GM18870 (cell line): ENCODE data around the gene HEATR5A.
"Not testable (repeated sequence)": the region's sequence is repeated elsewhere in the genome, so short reads cannot be mapped to it uniquely, and the experiment has no call there.

Experiments used
- ATAC-seq: cut with Tn5 transposase; IDR thresholded peaks from one replicate; pipeline ENCODE4 v1.9.1; 2021; ENCODE audit warnings: moderate library complexity; ENCODE audit not compliant: unreplicated experiment

HEATR5A gene

GRCh38 chr14:31391473-31391872 is 28.9 kb downstream of the HEATR5A start:
- ATAC-seq, result no peak

DNA sequence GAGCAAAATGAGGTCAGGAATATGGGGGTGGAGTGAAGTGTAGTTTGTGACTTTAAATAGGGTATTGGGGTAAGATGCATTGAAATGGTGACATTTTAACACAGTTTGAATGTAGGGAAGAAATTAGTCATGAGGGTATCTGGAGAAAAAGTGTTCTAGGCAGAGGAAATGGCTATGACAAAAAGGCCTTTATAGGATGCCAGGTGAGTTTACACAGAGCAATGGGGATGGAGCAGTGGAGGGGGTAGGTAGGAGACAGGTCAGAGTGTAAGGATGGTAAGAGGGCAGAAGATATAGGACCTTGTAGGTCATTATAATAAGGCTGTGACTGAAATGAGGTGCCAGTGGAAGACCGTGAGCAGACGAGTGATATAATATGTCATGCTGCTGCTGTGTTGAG is 30.4 kb downstream of the HEATR5A start:
- no peak for ATAC-seq

DNA sequence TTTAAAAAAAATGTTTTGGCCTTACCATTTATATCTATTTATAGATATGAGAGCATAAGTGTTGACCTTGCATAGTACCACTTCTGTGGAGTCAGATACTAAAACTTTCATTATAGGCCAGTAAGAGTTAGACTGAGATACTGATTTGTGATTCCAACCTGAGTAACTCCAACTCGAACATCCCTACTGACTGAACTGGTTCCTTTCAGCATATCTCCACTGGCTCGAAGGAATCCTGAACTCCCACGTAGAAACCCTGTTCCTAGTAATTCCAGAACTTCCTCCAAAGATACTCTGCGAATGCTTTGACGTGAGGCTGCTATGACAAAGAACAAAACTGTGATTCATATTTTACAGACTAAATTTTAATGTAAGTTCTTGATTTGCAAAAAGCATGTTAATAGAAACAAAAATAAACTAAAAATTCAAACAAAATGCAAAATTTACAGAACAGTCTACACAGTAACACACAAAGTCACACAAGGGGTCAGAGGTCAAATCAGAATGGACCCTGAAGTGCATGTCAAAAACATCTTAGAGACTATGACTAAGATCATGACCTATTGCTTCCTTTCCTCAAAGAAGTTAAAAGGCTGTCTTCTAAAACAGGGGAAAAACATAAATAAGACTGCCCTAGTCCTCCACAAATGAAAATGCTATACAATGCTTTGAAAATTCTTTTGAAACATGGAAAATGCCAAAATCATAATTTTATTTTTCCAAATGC is 31.5 kb downstream of the HEATR5A start:
- no peak for ATAC-seq

DNA sequence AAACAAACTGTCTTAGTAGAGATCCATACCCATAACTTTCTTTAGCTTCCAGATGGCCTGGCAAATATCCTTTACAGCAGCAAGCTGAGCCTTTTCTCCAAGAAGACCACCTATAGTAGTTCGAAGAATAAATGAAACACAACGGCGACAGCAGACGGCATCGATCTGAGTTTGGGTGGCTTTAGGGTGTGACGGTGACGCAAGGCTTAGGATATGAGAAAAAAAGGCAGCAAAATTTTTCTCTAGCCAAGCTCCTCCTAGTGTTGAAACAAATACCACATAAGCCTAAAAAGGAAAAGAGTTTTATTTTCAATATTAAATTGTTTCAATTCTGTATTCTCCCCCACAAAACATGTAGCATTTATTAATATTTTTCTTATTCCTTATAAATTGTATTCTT is 33.3 kb downstream of the HEATR5A start:
- ATAC-seq, result no peak

- ATAC-seq, result no peak
Measured at GRCh38 chr14:31386271-31386670, 34.1 kb downstream of the HEATR5A start.

DNA sequence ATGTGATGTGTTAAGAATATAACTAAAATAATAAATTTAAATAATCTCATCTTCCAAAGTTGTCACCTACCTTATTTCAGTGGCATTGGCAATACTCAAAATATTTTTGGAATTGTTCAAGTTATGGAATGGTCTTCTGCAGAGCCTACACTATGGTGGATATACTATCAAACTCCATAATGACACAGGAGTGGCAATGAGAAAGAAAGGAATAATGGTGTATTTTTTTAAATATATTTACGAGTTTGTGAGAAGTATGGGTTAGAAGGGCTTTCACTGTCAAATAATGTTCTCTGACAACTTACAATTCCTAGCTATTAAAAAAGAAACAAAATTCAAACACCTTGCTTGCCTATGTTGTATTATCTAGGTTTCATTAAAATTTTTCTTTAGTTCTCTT is 38.1 kb downstream of the HEATR5A start:
- ATAC-seq, result no peak

DNA sequence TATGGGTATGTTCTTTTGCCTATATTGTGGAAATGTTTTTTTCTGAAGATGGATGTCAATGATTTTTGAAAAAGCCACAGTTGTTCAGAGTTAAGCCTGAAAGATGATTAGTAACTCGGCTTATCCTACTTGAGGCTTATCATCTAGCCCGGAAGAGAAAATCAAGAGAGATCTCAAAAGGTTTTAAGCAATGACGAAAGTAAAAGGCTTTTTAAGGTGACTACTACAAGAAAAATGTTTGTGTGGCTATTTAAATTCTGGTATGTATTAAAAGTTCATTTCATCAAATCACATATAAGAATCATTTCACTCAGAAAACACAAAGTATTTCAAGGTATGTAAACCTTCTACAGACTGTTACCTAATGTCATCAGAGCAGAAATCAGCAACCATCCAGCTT is 40.2 kb downstream of the HEATR5A start:
- ATAC-seq, result no peak

- ATAC-seq, result not testable (repeated sequence)
Measured at GRCh38 chr14:31379125-31379947, 41.0 kb downstream of the HEATR5A start.

DNA sequence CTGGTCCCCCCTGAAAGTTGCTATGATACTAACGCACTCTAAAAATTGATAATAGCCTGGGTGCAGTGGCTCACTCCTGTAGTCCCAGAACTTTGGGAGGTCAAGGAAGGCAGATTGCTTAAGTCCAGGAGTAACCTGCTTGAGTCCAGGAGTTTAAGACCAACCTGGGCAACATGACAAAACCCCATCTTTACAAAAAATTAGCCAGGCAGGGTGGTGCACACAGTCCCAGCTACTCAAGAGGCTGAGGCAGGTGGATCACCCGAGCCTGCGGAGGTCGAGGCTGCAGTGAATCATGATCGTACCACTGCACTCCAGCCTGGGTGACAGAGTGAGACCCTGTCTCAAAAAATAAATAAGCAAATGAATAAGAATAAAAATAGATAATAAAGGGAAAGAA is 42.9 kb downstream of the HEATR5A start:
- no peak for ATAC-seq

DNA sequence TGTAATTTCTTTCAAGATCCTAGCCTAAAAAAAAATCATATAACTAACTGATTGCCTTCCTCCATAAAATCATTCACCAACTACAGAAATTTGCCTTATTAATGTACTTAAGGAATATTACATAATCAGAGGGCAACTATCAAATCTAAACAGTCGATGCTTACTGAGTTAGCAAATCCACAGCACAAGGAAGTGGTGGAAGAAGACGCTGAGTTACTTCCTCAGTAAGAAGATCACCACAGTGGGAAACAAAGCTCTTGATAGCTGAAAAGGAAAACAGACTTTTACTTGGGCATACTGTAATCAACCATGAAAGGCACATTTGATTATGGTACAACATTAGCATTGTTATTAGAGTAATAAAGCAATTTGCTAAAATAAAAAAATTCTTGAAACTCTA is 48.7 kb downstream of the HEATR5A start:
- no peak for ATAC-seq

- no peak for ATAC-seq
Measured at GRCh38 chr14:31363331-31364073, 56.8 kb downstream of the HEATR5A start.

- no peak for ATAC-seq
Measured at GRCh38 chr14:31362746-31363145, 57.6 kb downstream of the HEATR5A start.

- not testable (repeated sequence) for ATAC-seq
Measured at GRCh38 chr14:31361761-31362160, 58.6 kb downstream of the HEATR5A start.

- no peak for ATAC-seq
Measured at GRCh38 chr14:31360919-31361662, 59.3 kb downstream of the HEATR5A start.

- ATAC-seq, result no peak
Measured at GRCh38 chr14:31357279-31357678, 63.1 kb downstream of the HEATR5A start.

GRCh38 chr14:31346097-31346496 is 74.3 kb downstream of the HEATR5A start:
- ATAC-seq, result no peak

DNA sequence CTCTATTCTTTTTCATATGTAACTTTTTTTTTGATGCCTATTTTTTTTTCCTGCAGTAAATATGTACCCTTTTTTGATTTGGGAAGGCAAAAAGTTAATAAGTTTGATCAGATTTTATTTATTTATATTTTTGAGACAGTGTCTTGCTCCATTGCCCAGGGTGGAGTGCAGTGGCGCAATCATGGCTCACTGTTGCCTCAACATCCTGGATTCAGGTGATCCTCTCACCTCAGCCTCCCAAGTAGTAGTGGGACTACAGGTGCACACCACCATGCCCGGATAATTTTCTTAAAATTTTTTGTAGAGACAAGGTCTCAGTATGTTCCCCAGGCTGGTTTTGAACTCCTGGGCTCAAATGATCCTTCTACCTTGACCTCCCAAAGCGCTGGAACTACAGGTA is 79.1 kb downstream of the HEATR5A start:
- no peak for ATAC-seq

DNA sequence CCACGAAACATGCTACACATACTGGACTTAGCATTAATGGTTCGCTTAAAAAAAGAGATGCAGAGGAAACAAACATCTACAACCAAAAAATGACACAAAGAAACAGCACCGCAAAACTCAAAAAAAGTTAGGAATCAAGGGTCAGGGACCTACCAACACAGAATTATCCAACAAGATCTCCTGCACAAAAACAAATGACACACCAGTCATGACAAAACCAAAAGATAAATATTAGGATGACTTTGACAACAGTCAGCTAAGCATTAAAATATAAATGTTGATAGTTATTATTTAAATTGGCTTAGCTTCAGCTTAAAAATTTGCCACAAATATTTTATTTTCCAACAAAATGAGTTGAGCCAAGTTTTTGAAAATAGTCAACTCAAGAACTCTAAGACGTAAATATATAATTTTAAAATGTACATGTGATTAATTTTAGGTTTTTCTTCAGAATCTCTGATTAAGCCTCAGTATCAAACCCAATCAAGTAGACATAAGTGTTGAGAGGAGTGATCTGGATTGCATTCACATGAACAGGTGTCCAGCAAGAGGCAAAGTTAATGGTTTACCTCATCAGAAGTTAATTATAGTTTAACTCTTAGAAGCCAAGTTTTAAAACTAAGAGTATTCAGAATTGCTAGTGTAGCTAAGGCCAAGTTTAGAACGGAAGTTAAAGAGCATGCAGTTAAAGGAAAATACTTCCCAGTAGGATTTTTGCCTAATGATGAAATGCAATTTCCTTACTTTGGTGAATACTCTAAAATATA is 79.9 kb downstream of the HEATR5A start:
- ATAC-seq, result no peak

- ATAC-seq, result no peak
Measured at GRCh38 chr14:31339743-31340142, 80.6 kb downstream of the HEATR5A start.

- no peak for ATAC-seq
Measured at GRCh38 chr14:31337331-31337730, 83.0 kb downstream of the HEATR5A start.
